Spleen (tissue), 11 donors: ENCODE measurements around the gene MOB1B. TPM values are rescaled to one million over a fixed set of nuclear protein-coding genes. Genes with fewer than 3 reads are reported as not detected.
A peak's percentile ranks its signal among the peaks of the same experiment; 100 is the strongest.
"Not testable (repeated sequence)": the region's sequence is repeated elsewhere in the genome, so short reads cannot be mapped to it uniquely, and the experiment has no call there.

Experiments
- DNase-seq: peaks from one replicate; pipeline ENCODE4 v3.0.0-alpha.2; 2020
- H3K27ac ChIP-seq, 8 donors: fragments of 200-600 bp; sonication (generic) in 7 of 8; 1 replicate in 4 of 8; 2 replicates in 4 of 8; pipeline versions ENCODE4 v1.5.0 to v1.8.0; 2016 to 2021; ENCODE audit warnings: inconsistent platforms in 4 of 8, mild to moderate bottlenecking in 4 of 8, moderate library complexity in 1 of 8
- H3K27me3 ChIP-seq, 7 donors: fragments of 200-600 bp; sonication (generic) in 6 of 7; replicated peaks in 1 of 7; 1 replicate in 4 of 7; 2 replicates in 3 of 7; pipeline versions ENCODE4 v1.5.0 to v1.8.0; 2016 to 2021; ENCODE audit warnings: inconsistent platforms in 3 of 7, mild to moderate bottlenecking in 1 of 7
- H3K36me3 ChIP-seq, 6 donors: fragments of 200-600 bp; sonication (generic) in 5 of 6; 1 replicate in 4 of 6; 2 replicates in 2 of 6; pipeline versions ENCODE4 v1.5.0 to v1.8.0; 2016 to 2021; ENCODE audit warnings: inconsistent platforms in 2 of 6
- H3K4me1 ChIP-seq, 6 donors: fragments of 200-600 bp; sonication (generic) in 5 of 6; 1 replicate in 3 of 6; 2 replicates in 3 of 6; pipeline versions ENCODE4 v1.5.0 to v1.8.0; 2016 to 2021; ENCODE audit warnings: inconsistent platforms in 3 of 6
- H3K4me3 ChIP-seq, 8 donors: fragments of 200-600 bp; sonication (generic) in 7 of 8; 1 replicate in 4 of 8; 2 replicates in 4 of 8; pipeline versions ENCODE4 v1.5.0 to v1.8.0; 2016 to 2021; ENCODE audit warnings: inconsistent platforms in 4 of 8, mild to moderate bottlenecking in 4 of 8, moderate library complexity in 2 of 8
- H3K9me3 ChIP-seq, 8 donors: fragments of 200-600 bp; sonication (generic) in 7 of 8; 1 replicate in 4 of 8; 2 replicates in 4 of 8; pipeline versions ENCODE4 v1.5.0 to v1.8.0; 2016 to 2021; ENCODE audit warnings: inconsistent platforms in 4 of 8
- POLR2A ChIP-seq, 3 donors: fragments of 450-650 bp; IDR thresholded peaks; one replicate each; pipeline ENCODE4 v1.5.1; 2017; ENCODE audit warnings: antibody characterized with exemption in 3 of 3, mild to moderate bottlenecking in 1 of 3
- POLR2AphosphoS5 ChIP-seq, 3 donors: sonication (generic); formaldehyde crosslinking; IDR thresholded peaks; one replicate each; pipeline ENCODE4 v1.5.1; 2017; ENCODE audit warnings: antibody characterized with exemption in 3 of 3
- WGBS, 5 donors: extraction: QIAGEN DNeasy Blood & Tissue Kit in 3 of 5; methylation state at CpG; one replicate each; pipeline versions ENCODE4 v1.1.5 to v1.1.7; 2013 to 2018; 5-methylcytosine and 5-hydroxymethylcytosine counted together
- intact Hi-C: fragments of 100-400 bp; cut with DNase I; formaldehyde crosslinking; loops from one replicate; pipeline ENCODE4 v1.15.0; 2023; ENCODE audit warnings: low total_unique reads
- polyA plus RNA-seq, 3 donors: library from polyadenylated mRNA; stranded (reverse); fragments of 200-250 nt; gene quantifications; one replicate each; pipeline ENCODE4 v1.2.1, GENCODE V29; 2013
- total RNA-seq, 7 donors: library from RNA; depleted of rRNA in 3 of 7; stranded (reverse); fragments of >200 nt in 3 of 7; fragmentation: NEBNext Ultra II Directional in 4 of 7; extraction: Animal tissue kit (Norgen Biotek cat#: 25700) in 4 of 7; gene quantifications; one replicate each; pipeline versions ENCODE4 v1.1.0 to v1.2.1, GENCODE V29; 2016 to 2021
- TF ChIP-seq, protein P1 (sequence below), 11 experiments: fragments of 200-600 bp in 7 of 11; fragments of 450-650 bp in 4 of 11; sonication (generic) in 4 of 11; IDR thresholded peaks in 8 of 11; conservative IDR thresholded peaks in 3 of 11; 1 replicate in 7 of 11; 2 replicates in 4 of 11; pipeline versions ENCODE4 v1.4.0 to v1.8.0; 2016 to 2021; ENCODE audit warnings: antibody characterized with exemption in 11 of 11, inconsistent platforms in 4 of 11, mild to moderate bottlenecking in 1 of 11
- donor health status: healthy with polysubstance abuse.
- donor health status: DM: no; HTN: no; CAD: no; lungs with moderate emphysema.
- donor health status: DM: no; HTN: no; CAD: no.
- donor health status: Bipolar disorder and iron deficiency.
- donor health status: healthy.
- donor health status: DM: no; HTN: no; CAD: no.
- donor health status: DM: yes; HTN: yes; CAD: no.

The MOB1B gene
- total and polyA plus RNA-seq, 10 donors = 3.5 to 29.6 (median 22.7) TPM

DNA sequence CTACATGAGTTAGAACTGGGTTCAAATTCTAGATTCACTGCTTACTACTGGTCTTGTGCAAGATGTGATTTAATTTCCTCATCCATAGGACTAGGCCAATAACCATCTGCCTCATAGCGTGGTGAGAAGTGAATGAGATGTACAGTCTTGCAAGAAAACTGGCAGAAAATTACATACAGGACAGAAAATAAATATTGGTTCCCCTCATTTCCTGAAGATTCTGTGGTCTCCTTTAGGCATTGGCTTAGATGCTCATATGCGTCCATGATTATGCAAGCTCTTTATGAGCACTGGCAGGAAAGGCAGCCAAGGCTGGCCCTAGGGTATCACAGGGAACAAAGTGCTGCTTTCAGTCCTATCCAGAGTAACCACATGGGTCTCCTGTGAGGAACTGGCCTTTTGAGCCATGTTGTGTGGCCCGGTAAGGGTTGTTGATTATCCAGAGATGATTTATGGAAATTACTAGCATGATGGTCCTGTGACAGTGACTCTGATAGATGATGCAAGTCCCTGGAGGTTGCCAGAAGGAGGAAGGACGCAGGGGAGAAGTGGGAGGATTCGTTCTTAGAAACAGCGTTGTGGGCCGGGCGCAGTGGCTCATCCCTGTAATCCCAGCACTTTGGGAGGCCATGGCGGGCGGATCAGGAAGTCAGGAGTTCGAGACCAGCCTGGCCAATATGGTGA lies 9.9 kb upstream of the MOB1B start:
- intact Hi-C loops = no loop called here
- Histone ChIP-seq H3K9me3 (no peaks in the 10 kb centered on the region), H3K27me3 (no peaks in the 10 kb centered on the region), H3K4me1 (peaks cover 0 to 8% (median 4%) of the 10 kb centered on the region in 6 donors), H3K4me3 (no peak overlapping the region), H3K36me3 (no peaks in the 10 kb centered on the region), H3K27ac (peak overlapping the region in 2 of 8 donors; percentile 1 to 45)
- WGBS, 5 donors = 54 to 87% (median 74%) methylated on average over 11 of the region's 11 CpGs
- no peak for DNase-seq
- TF ChIP-seq, protein P1, sequence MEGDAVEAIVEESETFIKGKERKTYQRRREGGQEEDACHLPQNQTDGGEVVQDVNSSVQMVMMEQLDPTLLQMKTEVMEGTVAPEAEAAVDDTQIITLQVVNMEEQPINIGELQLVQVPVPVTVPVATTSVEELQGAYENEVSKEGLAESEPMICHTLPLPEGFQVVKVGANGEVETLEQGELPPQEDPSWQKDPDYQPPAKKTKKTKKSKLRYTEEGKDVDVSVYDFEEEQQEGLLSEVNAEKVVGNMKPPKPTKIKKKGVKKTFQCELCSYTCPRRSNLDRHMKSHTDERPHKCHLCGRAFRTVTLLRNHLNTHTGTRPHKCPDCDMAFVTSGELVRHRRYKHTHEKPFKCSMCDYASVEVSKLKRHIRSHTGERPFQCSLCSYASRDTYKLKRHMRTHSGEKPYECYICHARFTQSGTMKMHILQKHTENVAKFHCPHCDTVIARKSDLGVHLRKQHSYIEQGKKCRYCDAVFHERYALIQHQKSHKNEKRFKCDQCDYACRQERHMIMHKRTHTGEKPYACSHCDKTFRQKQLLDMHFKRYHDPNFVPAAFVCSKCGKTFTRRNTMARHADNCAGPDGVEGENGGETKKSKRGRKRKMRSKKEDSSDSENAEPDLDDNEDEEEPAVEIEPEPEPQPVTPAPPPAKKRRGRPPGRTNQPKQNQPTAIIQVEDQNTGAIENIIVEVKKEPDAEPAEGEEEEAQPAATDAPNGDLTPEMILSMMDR (IDR thresholded peaks at IDR 0.05 in 8 of 11, conservative IDR thresholded peaks at IDR 0.05 in 3 of 11) = no peak
- TF ChIP-seq POLR2AphosphoS5 (IDR thresholded peaks at IDR 0.05) = no peak
- no peak for TF ChIP-seq POLR2A (IDR thresholded peaks at IDR 0.05)

DNA sequence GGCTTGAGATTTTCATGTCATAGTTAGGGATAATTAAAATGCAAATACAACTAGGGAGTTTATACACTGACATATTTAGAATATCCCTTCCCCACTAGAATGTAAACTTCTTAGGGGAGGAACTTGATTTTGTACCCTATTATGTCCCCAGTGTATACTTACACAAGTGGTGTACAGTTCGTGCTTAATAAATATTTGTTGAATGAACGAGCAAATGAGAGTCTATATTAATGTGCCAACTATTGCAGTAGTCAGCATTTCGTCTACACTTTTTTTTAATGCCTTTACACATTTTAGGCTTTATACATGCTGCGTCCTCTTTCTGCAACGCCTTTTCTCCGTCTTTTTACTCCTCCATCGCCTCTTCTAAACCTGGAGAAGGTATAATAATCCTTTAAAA lies 8.4 kb upstream of the MOB1B start:
- Histone ChIP-seq H3K27me3 (no peaks in the 10 kb centered on the region), H3K4me3 (no peak overlapping the region), H3K4me1 (peaks cover 0 to 8% (median 4%) of the 10 kb centered on the region in 6 donors), H3K9me3 (no peaks in the 10 kb centered on the region), H3K36me3 (no peaks in the 10 kb centered on the region), H3K27ac (no peak overlapping the region)
- TF ChIP-seq POLR2A (IDR thresholded peaks at IDR 0.05) (no peak), POLR2AphosphoS5 (IDR thresholded peaks at IDR 0.05) (no peak)
- TF ChIP-seq, protein P1 (IDR thresholded peaks at IDR 0.05 in 8 of 11, conservative IDR thresholded peaks at IDR 0.05 in 3 of 11) = no peak
- WGBS, 5 donors = 79 to 82% (median 80%) methylated on average over 7 of the region's 7 CpGs
- intact Hi-C loops = no loop called here
- no peak for DNase-seq

DNA sequence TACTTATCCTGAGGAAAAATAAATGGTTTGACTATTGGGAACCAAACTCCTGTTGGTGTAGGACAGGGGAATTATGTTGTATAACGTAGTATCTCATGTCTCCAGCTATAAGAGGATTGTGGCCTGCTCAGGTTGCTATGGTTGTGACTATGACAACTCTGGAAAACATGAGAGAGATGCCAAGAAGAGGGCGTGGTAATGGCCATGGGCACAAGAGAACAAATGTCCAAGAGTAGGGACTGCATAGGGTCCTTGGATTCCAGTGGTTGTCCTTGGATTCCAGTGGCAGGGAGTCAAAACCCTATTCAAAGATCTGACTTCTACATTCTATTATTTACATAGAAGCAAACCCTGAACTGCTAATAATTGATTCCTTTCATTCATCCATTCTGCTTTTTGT lies 6.8 kb upstream of the MOB1B start:
- Histone ChIP-seq H3K27ac (no peak overlapping the region), H3K4me1 (peaks cover 0 to 8% (median 4%) of the 10 kb centered on the region in 6 donors), H3K36me3 (no peaks in the 10 kb centered on the region), H3K4me3 (no peak overlapping the region), H3K27me3 (no peaks in the 10 kb centered on the region), H3K9me3 (no peaks in the 10 kb centered on the region)
- DNase-seq = no peak
- intact Hi-C loops = no loop called here
- TF ChIP-seq POLR2AphosphoS5 (IDR thresholded peaks at IDR 0.05) = no peak
- TF ChIP-seq, protein P1 (IDR thresholded peaks at IDR 0.05 in 8 of 11, conservative IDR thresholded peaks at IDR 0.05 in 3 of 11) = no peak
- TF ChIP-seq POLR2A (IDR thresholded peaks at IDR 0.05) = no peak
- 60 to 84% (median 77%) methylated on average over 2 of the region's 2 CpGs for WGBS, 5 donors

DNA sequence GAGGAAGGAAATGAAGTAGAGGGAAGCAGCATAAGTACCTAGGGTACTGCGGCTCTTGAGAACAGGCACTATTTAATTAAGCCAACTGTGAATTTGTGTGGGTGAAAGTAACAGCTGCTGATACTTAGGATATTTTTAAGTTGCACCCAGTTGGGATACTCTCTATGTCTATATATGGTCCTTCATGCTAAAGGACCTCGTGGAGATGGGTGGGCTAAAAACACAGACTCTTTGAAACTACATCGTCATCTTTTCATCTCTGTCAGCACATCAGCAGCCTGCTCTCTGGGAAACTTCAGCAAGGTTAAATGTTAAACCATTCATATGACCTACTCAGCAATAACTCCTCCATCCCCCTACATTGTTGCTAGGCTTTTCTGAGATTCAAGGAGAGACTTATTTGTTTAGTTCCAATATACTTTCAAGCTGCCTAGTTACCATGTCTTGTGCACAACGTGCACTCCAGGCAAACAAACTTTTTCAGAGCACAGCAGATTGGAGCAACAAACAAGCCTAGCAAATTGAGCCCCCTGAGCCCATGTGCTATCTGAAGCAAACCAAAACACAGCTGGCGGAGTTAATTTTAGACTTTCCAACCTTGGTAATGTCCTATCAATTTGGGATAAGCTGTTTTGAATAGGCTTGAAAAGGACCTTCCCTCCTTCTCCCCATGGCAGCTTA lies 6.2 kb upstream of the MOB1B start:
- DNase-seq = no peak
- H3K4me1 ChIP-seq = peaks cover 0 to 8% (median 4%) of the 10 kb centered on the region in 6 donors
- WGBS, 5 donors = 40 to 46% (median 42%) methylated on average over 5 of the region's 5 CpGs
- no peak overlapping the region for H3K27ac ChIP-seq
- intact Hi-C loops = no loop called here
- no peak overlapping the region for H3K4me3 ChIP-seq
- TF ChIP-seq POLR2AphosphoS5 (IDR thresholded peaks at IDR 0.05) (no peak), POLR2A (IDR thresholded peaks at IDR 0.05) (no peak)
- TF ChIP-seq, protein P1 (IDR thresholded peaks at IDR 0.05 in 8 of 11, conservative IDR thresholded peaks at IDR 0.05 in 3 of 11) = no peak
- no peaks in the 10 kb centered on the region for H3K27me3 ChIP-seq
- H3K36me3 ChIP-seq = no peaks in the 10 kb centered on the region
- H3K9me3 ChIP-seq = no peaks in the 10 kb centered on the region

DNA sequence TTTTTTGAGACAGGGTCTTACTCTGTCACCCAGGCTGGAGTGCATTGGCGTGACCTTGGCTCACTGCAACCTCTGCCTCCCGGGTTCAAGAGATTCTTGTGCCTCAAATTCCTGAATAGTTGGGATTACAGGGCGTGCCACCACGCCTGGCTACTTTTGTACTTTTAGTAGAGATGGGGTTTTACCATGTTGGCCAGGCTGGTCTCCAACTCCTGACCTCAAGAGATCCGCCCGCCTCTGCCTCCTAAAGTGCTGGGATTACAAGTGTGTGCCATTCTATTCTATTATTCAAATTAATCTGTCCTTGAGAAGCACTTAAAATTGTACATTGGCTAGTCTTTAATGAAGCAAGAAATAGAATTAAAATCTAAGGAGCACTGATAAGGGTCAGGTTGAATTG lies 3.6 kb upstream of the MOB1B start:
- H3K4me3 ChIP-seq, H3K27ac ChIP-seq, DNase-seq, H3K27me3 ChIP-seq, H3K36me3 ChIP-seq, intact Hi-C loops, H3K9me3 ChIP-seq: not testable (repeated sequence)
- 88 to 96% (median 91%) methylated on average over 6 of the region's 6 CpGs for WGBS, 5 donors
- peaks cover 5 to 28% (median 17%) of the 10 kb centered on the region in 6 donors for H3K4me1 ChIP-seq
